H1 (cell line): ENCODE data around the gene GGA2. TPM values are rescaled to one million over a fixed set of nuclear protein-coding genes. Genes with fewer than 3 reads are reported as not detected.

Experiments
- CTCF ChIA-PET: fragments of 300-600 bp; sonication (Branson Sonifier 250); formaldehyde crosslinking; loops from one replicate; lab custom pipeline; 2021; ENCODE audit not compliant: partially characterized antibody; lab: Charles Lee
- POLR2A ChIA-PET: fragments of 300-600 bp; sonication (Branson Sonifier 250); formaldehyde crosslinking; loops from one replicate; lab custom pipeline; 2021; ENCODE audit warnings: inconsistent platforms; ENCODE audit not compliant: partially characterized antibody; lab: Charles Lee
- DNase-seq, 2 experiments: peaks; one replicate each; pipeline versions ENCODE4 v3.0.0 to v3.0.0-alpha.2; 2010 to 2022; ENCODE audit warnings: low spot score in 2 of 2, low read depth in 1 of 2, mixed read lengths in 1 of 2
- FAIRE-seq: peaks from 2 replicates; lab custom pipeline; 2011; peaks lifted over from hg19 to GRCh38; lab: Jason Lieb, UNC
- H2AFZ ChIP-seq: 2 replicates; pipeline ENCODE4 v1.8.1; 2012; ENCODE audit warnings: low read length, inconsistent platforms
- H2AK5ac ChIP-seq: 2 replicates; pipeline ENCODE4 v1.6.1; 2013; ENCODE audit warnings: low read depth, low read length
- H2BK120ac ChIP-seq: replicated peaks from 2 replicates; pipeline ENCODE3; 2013; ENCODE audit warnings: low read depth, low read length, inconsistent platforms
- H2BK12ac ChIP-seq: 2 replicates; pipeline ENCODE4 v1.6.1; 2013; ENCODE audit warnings: low read depth, low read length
- H2BK15ac ChIP-seq: 2 replicates; pipeline ENCODE4 v1.6.1; 2013; ENCODE audit warnings: low read length
- H2BK20ac ChIP-seq: 2 replicates; pipeline ENCODE4 v1.6.1; 2013; ENCODE audit warnings: low read length
- H2BK5ac ChIP-seq: 2 replicates; pipeline ENCODE4 v1.6.1; 2013; ENCODE audit warnings: low read depth, low read length
- H3K14ac ChIP-seq: 2 replicates; pipeline ENCODE4 v1.6.1; 2013; ENCODE audit warnings: inconsistent platforms; ENCODE audit not compliant: insufficient read length
- H3K18ac ChIP-seq: 2 replicates; pipeline ENCODE4 v1.6.1; 2013; ENCODE audit warnings: low read length; ENCODE audit errors: extremely low read depth
- H3K23ac ChIP-seq: 2 replicates; pipeline ENCODE4 v1.6.1; 2013; ENCODE audit warnings: inconsistent platforms; ENCODE audit not compliant: insufficient read length
- H3K23me2 ChIP-seq: 2 replicates; pipeline ENCODE4 v1.6.1; 2013; ENCODE audit warnings: low read depth, low read length
- H3K27ac ChIP-seq: 2 replicates; pipeline ENCODE4 v1.6.1; 2011; ENCODE audit warnings: low read depth, low read length, inconsistent platforms
- H3K27me3 ChIP-seq, 4 experiments: replicated peaks in 1 of 4; 1 replicate in 1 of 4; 2 replicates in 3 of 4; pipeline versions ENCODE4 v1.6.1 to v1.8.1; 2011 to 2013; ENCODE audit warnings: low read length in 3 of 4, mild to moderate bottlenecking in 3 of 4, inconsistent platforms in 2 of 4, mixed read lengths in 2 of 4, moderate library complexity in 1 of 4; ENCODE audit not compliant: control insufficient read depth in 3 of 4, insufficient read depth in 3 of 4; ENCODE audit errors: extremely low read depth in 1 of 4
- H3K36me3 ChIP-seq, 4 experiments: 2 replicates each; pipeline versions ENCODE4 v1.6.1 to v1.8.1; 2011 to 2013; ENCODE audit warnings: mild to moderate bottlenecking in 4 of 4, low read length in 3 of 4, moderate library complexity in 2 of 4, control low read depth in 1 of 4, inconsistent platforms in 1 of 4; ENCODE audit not compliant: insufficient read depth in 4 of 4, control insufficient read depth in 2 of 4
- H3K4ac ChIP-seq: replicated peaks from 2 replicates; pipeline ENCODE3; 2013; ENCODE audit warnings: low read length, low read depth, mixed read lengths, inconsistent platforms; ENCODE audit not compliant: insufficient read length
- H3K4me1 ChIP-seq, 4 experiments: replicated peaks in 1 of 4; 1 replicate in 1 of 4; 2 replicates in 3 of 4; pipeline versions ENCODE4 v1.6.1 to v1.8.1; 2011 to 2013; ENCODE audit warnings: low read length in 3 of 4, inconsistent platforms in 2 of 4, mixed read lengths in 1 of 4; ENCODE audit not compliant: insufficient read depth in 4 of 4, control insufficient read depth in 3 of 4
- H3K4me2 ChIP-seq, 2 experiments: 2 replicates each; pipeline versions ENCODE4 v1.6.1 to v1.8.1; 2011 to 2013; ENCODE audit warnings: low read depth in 2 of 2, low read length in 2 of 2, control low read depth in 1 of 2, inconsistent platforms in 1 of 2, mild to moderate bottlenecking in 1 of 2; ENCODE audit not compliant: insufficient read depth in 1 of 2
- H3K4me3 ChIP-seq, 4 experiments: fragments of 200-600, 300-600 bp in 1 of 4; sonication (generic), shearing (Covaris generic), sonication (Bioruptor Twin) in 1 of 4; 2 replicates each; pipeline versions ENCODE4 v1.5.1 to v1.8.1; 2011 to 2016; ENCODE audit warnings: low read length in 4 of 4, low read depth in 3 of 4, control low read depth in 2 of 4, inconsistent platforms in 2 of 4, mild to moderate bottlenecking in 2 of 4, mixed read lengths in 1 of 4, moderate library complexity in 1 of 4; ENCODE audit not compliant: insufficient read depth in 2 of 4; ENCODE audit errors: extremely low read depth in 1 of 4
- H3K56ac ChIP-seq: replicated peaks from 2 replicates; pipeline ENCODE3; 2013; ENCODE audit warnings: low read depth, mild to moderate bottlenecking, mixed read lengths, low read length, inconsistent platforms; ENCODE audit not compliant: insufficient read length
- H3K79me1 ChIP-seq: 2 replicates; pipeline ENCODE4 v1.6.1; 2013; ENCODE audit warnings: low read depth, low read length, control low read depth
- H3K79me2 ChIP-seq, 2 experiments: 2 replicates each; pipeline versions ENCODE4 v1.6.1 to v1.8.1; 2012 to 2013; ENCODE audit warnings: low read length in 2 of 2, mild to moderate bottlenecking in 2 of 2, inconsistent platforms in 1 of 2; ENCODE audit not compliant: insufficient read depth in 2 of 2, control insufficient read depth in 1 of 2
- H3K9ac ChIP-seq, 4 experiments: replicated peaks in 1 of 4; 1 replicate in 1 of 4; 2 replicates in 3 of 4; pipeline versions ENCODE4 v1.6.1 to v1.8.1; 2011 to 2013; ENCODE audit warnings: low read depth in 3 of 4, low read length in 3 of 4, control low read depth in 2 of 4, mild to moderate bottlenecking in 2 of 4, moderate library complexity in 2 of 4, inconsistent platforms in 1 of 4; ENCODE audit errors: extremely low read depth in 1 of 4
- H3K9me3 ChIP-seq, 2 experiments: 2 replicates each; pipeline versions ENCODE4 v1.6.1 to v1.8.1; 2012 to 2013; ENCODE audit warnings: mild to moderate bottlenecking in 2 of 2, moderate library complexity in 2 of 2, control low read depth in 1 of 2, inconsistent platforms in 1 of 2, low read depth in 1 of 2, low read length in 1 of 2, mixed read lengths in 1 of 2; ENCODE audit not compliant: insufficient read depth in 2 of 2
- H4K20me1 ChIP-seq, 2 experiments: replicated peaks in 1 of 2; 2 replicates each; pipeline versions ENCODE3 to v1.8.1; 2011 to 2013; ENCODE audit warnings: inconsistent platforms in 2 of 2, low read length in 2 of 2, mild to moderate bottlenecking in 1 of 2; ENCODE audit not compliant: insufficient read depth in 2 of 2, control insufficient read depth in 1 of 2
- H4K5ac ChIP-seq: 2 replicates; pipeline ENCODE4 v1.6.1; 2013; ENCODE audit warnings: low read length, low read depth, mixed read lengths, inconsistent platforms; ENCODE audit not compliant: insufficient read length
- H4K8ac ChIP-seq: 2 replicates; pipeline ENCODE4 v1.8.0; 2013; ENCODE audit warnings: mild to moderate bottlenecking, moderate library complexity, low read length, inconsistent platforms; ENCODE audit not compliant: insufficient read depth; ENCODE audit errors: extremely low read depth
- H4K91ac ChIP-seq: replicated peaks from 2 replicates; pipeline ENCODE3; 2013; ENCODE audit warnings: low read length, mixed read lengths, inconsistent platforms; ENCODE audit not compliant: insufficient read length
- BCL11A ChIP-seq, 2 experiments: IDR thresholded peaks; one replicate each; pipeline ENCODE4 v1.6.1; 2011; ENCODE audit warnings: low read depth in 2 of 2, low read length in 2 of 2, mild to moderate bottlenecking in 2 of 2
- MAFK ChIP-seq: IDR thresholded peaks from 2 replicates; pipeline ENCODE4 v1.6.1; 2012; ENCODE audit warnings: low read depth, mild to moderate bottlenecking, improper control_type of control experiment, low read length
- RXRA ChIP-seq: IDR thresholded peaks from 2 replicates; pipeline ENCODE4 v1.6.1; 2011; ENCODE audit warnings: low read depth, mild to moderate bottlenecking, low read length, moderate library complexity; ENCODE audit not compliant: insufficient read depth
- TAF1 ChIP-seq: IDR thresholded peaks from 2 replicates; pipeline ENCODE4 v1.6.1; 2011; ENCODE audit warnings: mild to moderate bottlenecking, low read depth, low read length
- WGBS, 2 experiments: shearing (Covaris generic) in 1 of 2; methylation state at CpG; one replicate each; pipeline versions ENCODE4 v1.1.6 to v1.1.7; 2013 to 2015; ENCODE audit warnings: low lambda C conversion rate in 2 of 2, mixed read lengths in 2 of 2, inconsistent platforms in 1 of 2, low coverage in 1 of 2, missing lambda C conversion rate in 1 of 2; ENCODE audit not compliant: insufficient replicate concordance in 2 of 2, insufficient coverage in 1 of 2, insufficient read length in 1 of 2; ENCODE audit errors: extremely low coverage in 1 of 2, missing lambda C conversion rate in 1 of 2; 5-methylcytosine and 5-hydroxymethylcytosine counted together
- polyA plus RNA-seq, 7 experiments: library from polyadenylated mRNA; depleted of rRNA in 3 of 7; stranded (reverse) in 5 of 7; unstranded in 2 of 7; fragments of >200 nt in 5 of 7; fragments of 200-250 nt in 2 of 7; gene quantifications; 1 replicate in 5 of 7; 2 replicates in 1 of 7; 4 replicates in 1 of 7; pipeline versions ENCODE4 v1.2.1 to v1.2.3, GENCODE V29; 2011 to 2013; ENCODE audit warnings: missing spikeins in 2 of 7, mixed read lengths in 2 of 7
- total RNA-seq: library from RNA; stranded (reverse); fragmentation: NEBNext Ultra II Directional; extraction: Animal tissue kit (Norgen Biotek cat#: 25700); gene quantifications from 2 replicates; pipeline ENCODE4 v1.2.1, GENCODE V29; 2021

GGA2 gene
- total and polyA plus RNA-seq, 2 of the 8 experiments (the other 6 are each of a cell fraction or from before 2014, with no cell fraction given), result 65.8 to 114 TPM

GRCh38 chr16:23486480-23486879 lies 23.8 kb downstream of the GGA2 start:
- ChIA-PET CTCF (no interaction called here), POLR2A (interaction anchor here (1.3 kb wide), 1 partner anchor 10 kb away, joined by 3 read pairs; no protein-coding TSS in a partner anchor)
- no peak overlapping the region for H2AK5ac ChIP-seq
- no peak overlapping the region for H2BK120ac ChIP-seq
- H4K20me1 ChIP-seq, result peaks cover 10 to 14% of the 10 kb centered on the region in 2 experiments
- H4K91ac ChIP-seq, result no peak overlapping the region
- peaks cover 2% of the 10 kb centered on the region; the same call in 1 of the 2 replicates for H3K79me1 ChIP-seq
- no peak for TF ChIP-seq MAFK
- TF ChIP-seq TAF1, result no peak
- TF ChIP-seq RXRA, result no peak
- no peak for TF ChIP-seq BCL11A (IDR thresholded peaks at IDR 0.05; ENCODE audit: low read depth in 2 of 2, low read length in 2 of 2)
- peaks cover 52 to 92% (median 83%) of the 10 kb centered on the region in 4 experiments for H3K36me3 ChIP-seq
- no peak overlapping the region for H3K23ac ChIP-seq
- 89% methylated on average over 5 of the region's 5 CpGs; no CpG with 5 or more reads in 1 of the 2 experiments for WGBS, 2 experiments
- DNase-seq, result no peak
- no peaks in the 10 kb centered on the region for H3K79me2 ChIP-seq
- H2BK20ac ChIP-seq, result no peak overlapping the region
- H3K9me3 ChIP-seq, result no peaks in the 10 kb centered on the region
- H2BK12ac ChIP-seq, result no peak overlapping the region
- H4K8ac ChIP-seq, result no peak overlapping the region
- no peak overlapping the region for H3K14ac ChIP-seq
- H3K4me1 ChIP-seq, result no peaks in the 10 kb centered on the region
- no peaks in the 10 kb centered on the region for H3K27me3 ChIP-seq
- H3K4me3 ChIP-seq, result no peak overlapping the region
- no peak overlapping the region for H2BK15ac ChIP-seq
- H3K18ac ChIP-seq, result no peak overlapping the region
- H3K27ac ChIP-seq, result no peak overlapping the region
- H3K4ac ChIP-seq, result no peak overlapping the region
- no peaks in the 10 kb centered on the region for H3K23me2 ChIP-seq
- H3K56ac ChIP-seq, result no peak overlapping the region
- no peak overlapping the region for H3K9ac ChIP-seq
- H2BK5ac ChIP-seq, result no peak overlapping the region
- no peak for FAIRE-seq
- H4K5ac ChIP-seq, result no peak overlapping the region
- H2AFZ ChIP-seq, result no peak overlapping the region
- no peak overlapping the region for H3K4me2 ChIP-seq
